HepG2 (cell line): ENCODE results near the gene ZMIZ1. TPM values are rescaled to one million over a fixed set of nuclear protein-coding genes. Genes with fewer than 3 reads are reported as not detected.

Experiments
- BRCA1 ChIP-seq: sonication (generic); formaldehyde crosslinking; IDR thresholded peaks from 2 replicates; pipeline ENCODE4 v1.4.0; 2020; ENCODE audit warnings: missing genetic modification reagents
- IRX3 ChIP-seq: sonication (generic); formaldehyde crosslinking; IDR thresholded peaks from 2 replicates; pipeline ENCODE4 v1.8.1; 2023; ENCODE audit warnings: mild to moderate bottlenecking, low read depth, missing genetic modification reagents, borderline replicate concordance
- KIAA2018 ChIP-seq: sonication (generic); formaldehyde crosslinking; IDR thresholded peaks from 2 replicates; pipeline ENCODE4 v1.5.0; 2020; ENCODE audit warnings: mild to moderate bottlenecking, missing genetic modification reagents, borderline replicate concordance
- NCOA5 ChIP-seq: sonication (generic); formaldehyde crosslinking; IDR thresholded peaks from 2 replicates; pipeline ENCODE4 v1.4.0; 2020; ENCODE audit warnings: missing genetic modification reagents
- NKX3-1 ChIP-seq: sonication (generic); formaldehyde crosslinking; IDR thresholded peaks from 2 replicates; pipeline ENCODE4 v1.5.0; 2020; ENCODE audit warnings: missing genetic modification reagents
- RARA ChIP-seq: IDR thresholded peaks from 2 replicates; pipeline ENCODE4 v1.6.1; 2016; ENCODE audit warnings: missing genetic modification reagents, missing compliant biosample characterization
- SMARCE1 ChIP-seq: fragments of 450-650 bp; IDR thresholded peaks from 2 replicates; pipeline ENCODE4 v1.6.1; 2017; ENCODE audit warnings: borderline replicate concordance
- U2AF1 ChIP-seq: fragments of 200-400 bp; formaldehyde crosslinking; optimal IDR thresholded peaks from 2 replicates; pipeline ENCODE3; 2017; ENCODE audit warnings: mild to moderate bottlenecking, low read depth, low read length
- ZBTB21 ChIP-seq: sonication (generic); formaldehyde crosslinking; IDR thresholded peaks from 2 replicates; pipeline ENCODE4 v1.4.0; 2020; ENCODE audit warnings: missing genetic modification reagents
- ZBTB8A ChIP-seq: sonication (generic); formaldehyde crosslinking; IDR thresholded peaks from 2 replicates; pipeline ENCODE4 v1.4.0; 2020; ENCODE audit warnings: mild to moderate bottlenecking, low read depth, missing genetic modification reagents, borderline replicate concordance
- ZMYM4 ChIP-seq: sonication (generic); formaldehyde crosslinking; IDR thresholded peaks from 2 replicates; pipeline ENCODE4 v1.8.1; 2023; ENCODE audit warnings: mild to moderate bottlenecking, missing genetic modification reagents
- polyA plus RNA-seq, 8 experiments: library from polyadenylated mRNA; depleted of rRNA in 3 of 8; stranded (reverse) in 7 of 8; unstranded in 1 of 8; fragments of >200 nt; fragmentation: Illumina TruSeq in 4 of 8; extraction: Trizol in 4 of 8; gene quantifications; 2 replicates each; pipeline versions ENCODE4 v1.2.1 to v1.2.3, GENCODE V29; 2011 to 2016; ENCODE audit warnings: low read depth in 4 of 8, missing spikeins in 1 of 8, mixed read lengths in 1 of 8; ENCODE audit not compliant: insufficient read depth in 1 of 8
- total RNA-seq, 5 experiments: library from RNA; depleted of rRNA; stranded (reverse); fragments of >200 nt; fragmentation: Illumina TruSeq; extraction: Trizol; gene quantifications; 2 replicates each; pipeline ENCODE4 v1.2.3, GENCODE V29; 2016; ENCODE audit warnings: low read depth in 1 of 5
- TF ChIP-seq, protein P1 (sequence below): sonication (generic); formaldehyde crosslinking; IDR thresholded peaks from 2 replicates; pipeline ENCODE4 v1.5.0; 2020; ENCODE audit warnings: mild to moderate bottlenecking, missing genetic modification reagents, borderline replicate concordance
- TF ChIP-seq, protein P2 (sequence below): sonication (generic); formaldehyde crosslinking; IDR thresholded peaks from 2 replicates; pipeline ENCODE4 v1.4.0; 2020; ENCODE audit warnings: missing genetic modification reagents
- TF ChIP-seq, protein P3 (sequence below): sonication (generic); formaldehyde crosslinking; IDR thresholded peaks from 2 replicates; pipeline ENCODE4 v1.4.0; 2020; ENCODE audit warnings: missing genetic modification reagents

The ZMIZ1 gene
- total and polyA plus RNA-seq, 2 of the 13 experiments (the other 11 are each of a cell fraction or from before 2014, with no cell fraction given): 5.3 to 10.2 TPM

DNA sequence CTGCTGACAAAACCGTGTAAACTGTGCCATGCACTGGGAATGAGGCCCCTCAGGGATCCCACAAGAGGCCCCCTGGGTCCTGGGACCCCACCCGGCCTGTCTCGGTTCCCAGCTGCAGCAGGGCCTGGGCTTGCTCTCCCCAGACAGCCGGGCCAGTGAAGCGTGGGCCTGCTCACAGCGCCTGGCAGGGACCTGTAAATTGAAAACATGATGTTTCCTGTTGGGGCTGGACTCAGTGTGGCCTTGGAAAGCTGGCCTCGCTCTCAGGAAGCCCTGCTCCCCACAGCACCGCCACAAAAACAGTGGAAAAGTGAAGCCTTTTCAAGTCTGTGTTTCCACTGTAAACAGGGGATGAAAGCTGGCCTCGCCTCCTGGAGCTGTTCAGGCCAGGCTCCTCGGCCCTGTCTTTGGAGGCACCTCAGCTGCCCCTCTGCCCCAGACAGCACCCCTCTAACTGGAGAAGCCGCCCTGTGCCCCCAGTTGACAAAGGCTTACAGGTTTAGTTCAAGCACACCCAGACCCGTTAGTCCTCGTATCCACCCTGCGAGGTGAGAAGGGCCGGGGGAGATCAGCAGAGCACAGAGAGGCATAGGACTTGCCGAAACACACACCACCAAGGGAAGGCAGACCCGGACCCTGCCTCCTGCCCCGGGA is 108.3 kb downstream of the ZMIZ1 start (continued):
- TF ChIP-seq, protein P1, sequence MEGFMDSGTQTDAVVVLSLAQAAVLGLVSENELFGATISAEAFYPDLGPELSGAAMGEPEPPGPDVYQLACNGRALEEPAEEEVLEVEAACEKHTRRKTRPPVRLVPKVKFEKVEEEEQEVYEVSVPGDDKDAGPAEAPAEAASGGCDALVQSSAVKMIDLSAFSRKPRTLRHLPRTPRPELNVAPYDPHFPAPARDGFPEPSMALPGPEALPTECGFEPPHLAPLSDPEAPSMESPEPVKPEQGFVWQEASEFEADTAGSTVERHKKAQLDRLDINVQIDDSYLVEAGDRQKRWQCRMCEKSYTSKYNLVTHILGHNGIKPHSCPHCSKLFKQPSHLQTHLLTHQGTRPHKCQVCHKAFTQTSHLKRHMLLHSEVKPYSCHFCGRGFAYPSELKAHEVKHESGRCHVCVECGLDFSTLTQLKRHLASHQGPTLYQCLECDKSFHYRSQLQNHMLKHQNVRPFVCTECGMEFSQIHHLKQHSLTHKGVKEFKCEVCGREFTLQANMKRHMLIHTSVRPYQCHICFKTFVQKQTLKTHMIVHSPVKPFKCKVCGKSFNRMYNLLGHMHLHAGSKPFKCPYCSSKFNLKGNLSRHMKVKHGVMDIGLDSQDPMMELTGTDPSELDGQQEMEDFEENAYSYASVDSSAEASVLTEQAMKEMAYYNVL: peak; percentile 90; the same call in 1 of the 2 replicates
- no peak for TF ChIP-seq SMARCE1
- peak; percentile 78 for TF ChIP-seq RARA (CRISPR knock-in tag)
- no peak for TF ChIP-seq U2AF1
- no peak for TF ChIP-seq ZBTB8A (CRISPR knock-in tag)
- no peak for TF ChIP-seq NKX3-1 (CRISPR knock-in tag)
- TF ChIP-seq IRX3 (CRISPR knock-in tag): no peak
- TF ChIP-seq, protein P2, sequence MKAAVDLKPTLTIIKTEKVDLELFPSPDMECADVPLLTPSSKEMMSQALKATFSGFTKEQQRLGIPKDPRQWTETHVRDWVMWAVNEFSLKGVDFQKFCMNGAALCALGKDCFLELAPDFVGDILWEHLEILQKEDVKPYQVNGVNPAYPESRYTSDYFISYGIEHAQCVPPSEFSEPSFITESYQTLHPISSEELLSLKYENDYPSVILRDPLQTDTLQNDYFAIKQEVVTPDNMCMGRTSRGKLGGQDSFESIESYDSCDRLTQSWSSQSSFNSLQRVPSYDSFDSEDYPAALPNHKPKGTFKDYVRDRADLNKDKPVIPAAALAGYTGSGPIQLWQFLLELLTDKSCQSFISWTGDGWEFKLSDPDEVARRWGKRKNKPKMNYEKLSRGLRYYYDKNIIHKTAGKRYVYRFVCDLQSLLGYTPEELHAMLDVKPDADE (CRISPR knock-in tag): no peak
- no peak for TF ChIP-seq ZBTB21 (CRISPR knock-in tag)
- TF ChIP-seq BRCA1 (CRISPR knock-in tag): 0 out of 2 replicates have a peak, but pooled peaks have one; percentile 53
- TF ChIP-seq ZMYM4: peak; percentile 65
- no peak for TF ChIP-seq NCOA5 (CRISPR knock-in tag)
- TF ChIP-seq, protein P3, sequence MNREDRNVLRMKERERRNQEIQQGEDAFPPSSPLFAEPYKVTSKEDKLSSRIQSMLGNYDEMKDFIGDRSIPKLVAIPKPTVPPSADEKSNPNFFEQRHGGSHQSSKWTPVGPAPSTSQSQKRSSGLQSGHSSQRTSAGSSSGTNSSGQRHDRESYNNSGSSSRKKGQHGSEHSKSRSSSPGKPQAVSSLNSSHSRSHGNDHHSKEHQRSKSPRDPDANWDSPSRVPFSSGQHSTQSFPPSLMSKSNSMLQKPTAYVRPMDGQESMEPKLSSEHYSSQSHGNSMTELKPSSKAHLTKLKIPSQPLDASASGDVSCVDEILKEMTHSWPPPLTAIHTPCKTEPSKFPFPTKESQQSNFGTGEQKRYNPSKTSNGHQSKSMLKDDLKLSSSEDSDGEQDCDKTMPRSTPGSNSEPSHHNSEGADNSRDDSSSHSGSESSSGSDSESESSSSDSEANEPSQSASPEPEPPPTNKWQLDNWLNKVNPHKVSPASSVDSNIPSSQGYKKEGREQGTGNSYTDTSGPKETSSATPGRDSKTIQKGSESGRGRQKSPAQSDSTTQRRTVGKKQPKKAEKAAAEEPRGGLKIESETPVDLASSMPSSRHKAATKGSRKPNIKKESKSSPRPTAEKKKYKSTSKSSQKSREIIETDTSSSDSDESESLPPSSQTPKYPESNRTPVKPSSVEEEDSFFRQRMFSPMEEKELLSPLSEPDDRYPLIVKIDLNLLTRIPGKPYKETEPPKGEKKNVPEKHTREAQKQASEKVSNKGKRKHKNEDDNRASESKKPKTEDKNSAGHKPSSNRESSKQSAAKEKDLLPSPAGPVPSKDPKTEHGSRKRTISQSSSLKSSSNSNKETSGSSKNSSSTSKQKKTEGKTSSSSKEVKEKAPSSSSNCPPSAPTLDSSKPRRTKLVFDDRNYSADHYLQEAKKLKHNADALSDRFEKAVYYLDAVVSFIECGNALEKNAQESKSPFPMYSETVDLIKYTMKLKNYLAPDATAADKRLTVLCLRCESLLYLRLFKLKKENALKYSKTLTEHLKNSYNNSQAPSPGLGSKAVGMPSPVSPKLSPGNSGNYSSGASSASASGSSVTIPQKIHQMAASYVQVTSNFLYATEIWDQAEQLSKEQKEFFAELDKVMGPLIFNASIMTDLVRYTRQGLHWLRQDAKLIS (CRISPR knock-in tag): no peak
- no peak for TF ChIP-seq KIAA2018 (CRISPR knock-in tag)
